ENCODE measurements around the gene SLC38A9. TPM values are rescaled to one million over a fixed set of nuclear protein-coding genes. Genes with fewer than 3 reads are reported as not detected.
"Not testable (repeated sequence)": the region's sequence is repeated elsewhere in the genome, so short reads cannot be mapped to it uniquely, and the experiment has no call there.

SLC38A9 gene
- total RNA-seq, 4 donors from 2014 or later = 26.3 to 53.6 (median 32.0) TPM

DNA sequence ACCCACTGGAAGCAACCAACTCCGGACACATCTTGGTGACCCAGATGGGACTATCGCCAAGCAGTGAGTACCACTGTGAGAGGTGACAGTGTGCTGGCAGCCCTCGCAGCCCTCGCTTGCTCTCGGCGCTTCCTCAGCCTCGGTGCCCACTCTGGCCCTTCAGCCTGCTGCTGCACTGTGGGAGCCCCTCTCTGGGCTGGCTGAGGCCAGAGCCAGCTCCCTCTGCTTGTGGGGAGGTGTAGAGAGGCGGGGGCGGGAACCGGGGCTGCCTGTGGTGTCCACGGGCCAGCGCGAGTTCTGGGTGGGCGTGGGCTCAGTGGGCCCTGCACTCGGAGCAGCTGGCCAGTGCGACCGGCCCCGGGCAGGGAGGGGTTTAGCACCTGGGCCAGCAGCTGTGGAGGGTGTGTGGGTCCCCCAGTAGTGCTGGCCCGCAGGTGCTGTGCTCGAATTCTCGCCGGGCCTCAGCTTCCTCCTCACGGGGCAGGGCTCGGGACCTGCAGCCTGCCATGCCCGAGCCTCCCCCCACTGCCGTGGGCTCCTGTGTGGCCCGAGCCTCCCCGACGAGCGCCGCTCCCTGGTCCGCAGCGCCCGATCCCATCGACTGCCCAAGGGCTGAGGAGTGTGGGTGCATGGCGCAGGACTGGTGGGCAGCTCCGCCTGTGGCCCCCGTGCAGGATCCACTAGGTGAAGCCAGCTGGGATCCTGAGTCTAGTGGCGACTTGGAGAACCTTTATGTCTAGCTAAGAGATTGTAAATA lies 98.8 kb downstream of the SLC38A9 start:
- no peak for TF ChIP-seq POLR2A (IDR thresholded peaks at IDR 0.05)
- TF ChIP-seq, protein P1, sequence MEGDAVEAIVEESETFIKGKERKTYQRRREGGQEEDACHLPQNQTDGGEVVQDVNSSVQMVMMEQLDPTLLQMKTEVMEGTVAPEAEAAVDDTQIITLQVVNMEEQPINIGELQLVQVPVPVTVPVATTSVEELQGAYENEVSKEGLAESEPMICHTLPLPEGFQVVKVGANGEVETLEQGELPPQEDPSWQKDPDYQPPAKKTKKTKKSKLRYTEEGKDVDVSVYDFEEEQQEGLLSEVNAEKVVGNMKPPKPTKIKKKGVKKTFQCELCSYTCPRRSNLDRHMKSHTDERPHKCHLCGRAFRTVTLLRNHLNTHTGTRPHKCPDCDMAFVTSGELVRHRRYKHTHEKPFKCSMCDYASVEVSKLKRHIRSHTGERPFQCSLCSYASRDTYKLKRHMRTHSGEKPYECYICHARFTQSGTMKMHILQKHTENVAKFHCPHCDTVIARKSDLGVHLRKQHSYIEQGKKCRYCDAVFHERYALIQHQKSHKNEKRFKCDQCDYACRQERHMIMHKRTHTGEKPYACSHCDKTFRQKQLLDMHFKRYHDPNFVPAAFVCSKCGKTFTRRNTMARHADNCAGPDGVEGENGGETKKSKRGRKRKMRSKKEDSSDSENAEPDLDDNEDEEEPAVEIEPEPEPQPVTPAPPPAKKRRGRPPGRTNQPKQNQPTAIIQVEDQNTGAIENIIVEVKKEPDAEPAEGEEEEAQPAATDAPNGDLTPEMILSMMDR (IDR thresholded peaks at IDR 0.05) = no peak
- no peak overlapping the region for H3K4me3 ChIP-seq
- H3K27me3 ChIP-seq = no peaks in the 10 kb centered on the region
- no peaks in the 10 kb centered on the region for H3K4me1 ChIP-seq
- H3K36me3 ChIP-seq = no peaks in the 10 kb centered on the region
- DNase-seq = no peak
- no peaks in the 10 kb centered on the region for H3K9me3 ChIP-seq
- H3K27ac ChIP-seq = no peak overlapping the region

DNA sequence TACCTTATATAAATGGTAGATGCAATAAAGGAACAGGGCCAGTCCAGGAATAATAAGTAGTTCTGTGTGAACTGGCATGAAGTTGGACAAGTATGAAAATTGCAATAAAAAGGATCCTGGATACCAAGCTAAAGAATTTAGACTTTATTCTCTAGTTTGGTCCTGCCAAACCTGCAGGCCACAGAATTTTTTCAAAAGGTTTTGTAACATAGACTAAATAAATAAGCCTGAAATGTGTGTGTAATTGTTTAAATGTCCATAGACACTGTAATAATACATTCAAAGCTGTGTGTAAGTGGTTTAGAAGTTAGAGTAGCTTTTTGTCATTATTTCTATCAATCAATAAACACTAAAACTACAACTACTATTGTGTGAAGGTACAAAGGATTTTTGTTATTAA lies 101.6 kb downstream of the SLC38A9 start:
- H3K27me3 ChIP-seq = no peaks in the 10 kb centered on the region
- no peak overlapping the region for H3K27ac ChIP-seq
- TF ChIP-seq POLR2A (IDR thresholded peaks at IDR 0.05) = no peak
- TF ChIP-seq, protein P1 (IDR thresholded peaks at IDR 0.05) = no peak

DNA sequence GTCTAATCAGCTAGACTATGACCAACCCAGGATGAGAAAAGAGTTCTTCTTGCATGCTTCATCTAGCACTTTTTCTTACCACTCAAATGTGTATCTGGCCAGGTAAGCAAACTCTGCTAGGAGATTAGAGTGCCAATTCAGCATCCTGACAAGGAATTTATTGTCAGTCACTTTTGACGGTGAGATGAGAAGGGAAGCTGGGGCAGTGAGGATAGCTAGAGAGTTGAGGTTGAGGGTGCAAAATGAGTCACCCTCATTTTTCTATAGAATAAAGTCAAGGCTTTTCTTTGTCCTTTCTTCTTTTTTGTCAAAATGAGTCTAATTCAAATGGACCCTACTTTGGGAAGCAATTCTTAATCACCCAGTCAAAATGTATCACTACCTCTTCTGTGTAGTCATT lies 102.7 kb downstream of the SLC38A9 start:
- Histone ChIP-seq H3K27me3 (no peaks in the 10 kb centered on the region), H3K27ac (peak overlapping the region in 1 of 4 donors; percentile 21), H3K9me3 (no peaks in the 10 kb centered on the region), H3K4me1 (no peaks in the 10 kb centered on the region), H3K36me3 (no peaks in the 10 kb centered on the region), H3K4me3 (no peak overlapping the region)
- TF ChIP-seq, protein P1 (IDR thresholded peaks at IDR 0.05) = no peak
- TF ChIP-seq POLR2A (IDR thresholded peaks at IDR 0.05) = no peak
- no peak for DNase-seq

More for the DNA sequence above, 101.6 kb downstream of the SLC38A9 start:
- no peak for DNase-seq
- no peaks in the 10 kb centered on the region for H3K36me3 ChIP-seq
- no peak overlapping the region for H3K4me3 ChIP-seq
- no peaks in the 10 kb centered on the region for H3K4me1 ChIP-seq
- H3K9me3 ChIP-seq = no peaks in the 10 kb centered on the region

DNA sequence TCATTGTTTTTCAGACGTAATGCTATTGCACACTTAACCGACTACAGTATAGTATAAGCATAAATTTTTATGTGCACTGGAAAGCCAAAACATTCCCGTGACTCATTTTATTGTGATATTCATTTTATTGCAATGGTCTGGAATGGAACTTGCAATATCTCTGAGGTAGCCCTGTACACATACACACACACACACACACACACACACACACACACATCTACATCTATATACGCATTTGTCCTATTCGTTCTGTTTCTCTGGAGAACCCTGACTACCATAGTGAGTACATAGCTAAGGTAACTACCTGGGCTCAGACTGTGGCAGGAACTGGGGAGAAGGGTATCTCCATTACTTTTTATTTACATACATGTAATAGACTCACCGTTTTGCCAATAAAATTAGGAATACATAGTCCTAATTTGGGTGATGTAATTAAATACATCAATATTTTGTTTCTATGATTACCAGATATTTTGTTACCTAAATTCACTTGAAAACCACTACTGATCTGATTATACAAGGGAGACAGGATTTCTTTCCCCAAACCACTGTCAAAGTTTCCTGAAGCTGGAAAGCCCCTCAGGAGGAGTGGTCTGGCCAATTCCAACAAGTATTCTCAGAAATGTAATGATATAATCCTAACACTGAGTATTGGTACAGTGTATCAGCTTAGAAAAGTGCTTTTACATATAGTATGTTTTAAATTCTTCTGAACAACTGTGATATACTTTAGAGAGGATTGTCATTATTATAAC lies 103.4 kb downstream of the SLC38A9 start:
- Histone ChIP-seq H3K27ac (no peak overlapping the region), H3K4me1 (no peaks in the 10 kb centered on the region), H3K27me3 (no peaks in the 10 kb centered on the region), H3K36me3 (no peaks in the 10 kb centered on the region), H3K9me3 (no peaks in the 10 kb centered on the region), H3K4me3 (no peak overlapping the region)
- TF ChIP-seq, protein P1 (IDR thresholded peaks at IDR 0.05) = no peak
- no peak for TF ChIP-seq POLR2A (IDR thresholded peaks at IDR 0.05)
- no peak for DNase-seq

DNA sequence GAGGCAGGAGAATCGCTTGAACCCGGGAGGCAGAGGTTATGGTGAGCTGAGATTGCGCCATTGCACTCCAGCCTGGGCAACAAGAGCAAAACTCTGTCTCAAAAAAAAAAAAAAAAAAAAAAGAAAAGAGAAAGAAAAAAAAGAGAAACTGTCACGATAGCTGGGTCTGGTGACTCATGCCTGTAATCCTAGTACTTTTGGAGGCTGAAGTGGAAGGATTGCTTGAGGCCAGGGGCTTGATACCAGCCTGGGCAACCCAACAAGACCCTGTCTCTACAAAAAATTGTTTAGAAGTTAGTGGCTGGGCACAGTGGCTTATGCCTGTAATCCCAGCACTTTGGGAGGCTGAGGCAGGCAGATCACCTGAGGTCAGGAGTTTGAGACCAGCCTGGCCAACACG lies 104.8 kb downstream of the SLC38A9 start:
- H3K27ac ChIP-seq, H3K9me3 ChIP-seq, H3K36me3 ChIP-seq, DNase-seq, H3K4me3 ChIP-seq, H3K27me3 ChIP-seq, H3K4me1 ChIP-seq: not testable (repeated sequence)

DNA sequence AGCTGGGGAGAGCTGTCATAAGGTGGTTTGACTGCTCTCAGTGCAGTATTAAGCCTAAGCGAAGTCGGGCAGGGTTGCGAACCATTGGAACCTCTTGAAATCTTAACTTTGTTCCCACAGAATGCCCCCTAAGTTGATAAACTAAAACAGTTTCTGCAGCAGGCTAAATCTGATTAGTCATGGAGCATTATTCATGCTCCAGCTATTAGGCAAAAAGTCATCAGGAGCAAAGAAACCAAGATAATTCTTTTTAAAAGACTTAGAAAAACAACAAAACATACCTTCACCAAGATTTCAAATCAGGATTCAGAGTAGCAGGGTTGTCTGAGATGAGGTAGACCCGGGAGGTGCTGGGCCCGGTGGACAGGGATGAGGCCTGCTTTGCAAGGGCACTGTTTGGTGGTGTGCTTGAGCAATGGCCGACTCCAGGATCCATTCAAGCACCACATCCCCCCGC lies 107.5 kb downstream of the SLC38A9 start:
- Histone ChIP-seq H3K4me1 (peaks cover 0 to 25% (median 0%) of the 10 kb centered on the region in 4 donors), H3K27ac (peak overlapping the region in 2 of 4 donors; percentile 21 to 75), H3K27me3 (no peaks in the 10 kb centered on the region), H3K36me3 (no peaks in the 10 kb centered on the region), H3K9me3 (no peaks in the 10 kb centered on the region), H3K4me3 (no peak overlapping the region)
- DNase-seq = no peak
- no peak for TF ChIP-seq POLR2A (IDR thresholded peaks at IDR 0.05)
